Endothelial cell (in vitro differentiated cells): ENCODE results near the gene SLC25A33. TPM values are rescaled to one million over a fixed set of nuclear protein-coding genes. Genes with fewer than 3 reads are reported as not detected.

Experiments
- DNase-seq: peaks from one replicate; pipeline ENCODE4 v3.0.0; 2021; ENCODE audit warnings: low spot score
- H3K27ac Mint-ChIP-seq: one replicate; pipeline ENCODE4 v1.8.0; 2021; ENCODE audit warnings: mixed read lengths, inconsistent platforms; ENCODE audit not compliant: unreplicated experiment
- H3K27me3 Mint-ChIP-seq: one replicate; pipeline ENCODE4 v1.8.0; 2021; ENCODE audit warnings: mild to moderate bottlenecking, moderate library complexity, mixed read lengths, inconsistent platforms; ENCODE audit not compliant: unreplicated experiment
- H3K36me3 Mint-ChIP-seq: one replicate; pipeline ENCODE4 v1.8.0; 2021; ENCODE audit warnings: mild to moderate bottlenecking, low read depth, mixed read lengths, inconsistent platforms; ENCODE audit not compliant: unreplicated experiment
- H3K4me1 Mint-ChIP-seq: one replicate; pipeline ENCODE4 v1.8.0; 2021; ENCODE audit warnings: mild to moderate bottlenecking, mixed read lengths, inconsistent platforms; ENCODE audit not compliant: unreplicated experiment
- H3K4me3 Mint-ChIP-seq: one replicate; pipeline ENCODE4 v1.8.0; 2021; ENCODE audit warnings: mild to moderate bottlenecking, mixed read lengths, inconsistent platforms; ENCODE audit not compliant: unreplicated experiment
- H3K9me3 Mint-ChIP-seq: one replicate; pipeline ENCODE4 v1.8.0; 2021; ENCODE audit warnings: mixed read lengths, inconsistent platforms; ENCODE audit not compliant: unreplicated experiment
- CTCF ChIP-seq: fragments of 200-600 bp; sonication (generic); IDR thresholded peaks from one replicate; pipeline ENCODE4 v1.5.0; 2021; ENCODE audit warnings: antibody characterized with exemption; ENCODE audit not compliant: unreplicated experiment
- total RNA-seq: library from RNA; stranded (reverse); fragmentation: NEBNext Ultra II Directional; extraction: Animal tissue kit (Norgen Biotek cat#: 25700); gene quantifications from one replicate; pipeline ENCODE4 v1.2.1, GENCODE V29; 2021; ENCODE audit not compliant: unreplicated experiment

SLC25A33 gene
- total RNA-seq, 1 donor from 2014 or later: 4.2 TPM

- no peaks in the 10 kb centered on the region for H3K9me3 Mint-ChIP-seq
- H3K27me3 Mint-ChIP-seq: peaks cover 4% of the 10 kb centered on the region
- no peak overlapping the region for H3K4me3 Mint-ChIP-seq
- no peak for TF ChIP-seq CTCF
- DNase-seq: no peak
- H3K27ac Mint-ChIP-seq: no peak overlapping the region
- H3K4me1 Mint-ChIP-seq: no peaks in the 10 kb centered on the region
- no peaks in the 10 kb centered on the region for H3K36me3 Mint-ChIP-seq
These were observed 10.1 kb upstream of the SLC25A33 start for GRCh38 chr1:9529190-9529589.

- Mint-ChIP-seq H3K9me3 (no peaks in the 10 kb centered on the region), H3K4me3 (no peak overlapping the region), H3K27me3 (peaks cover 4% of the 10 kb centered on the region), H3K36me3 (no peaks in the 10 kb centered on the region), H3K27ac (no peak overlapping the region), H3K4me1 (no peaks in the 10 kb centered on the region)
- no peak for TF ChIP-seq CTCF
- no peak for DNase-seq
These were observed 8.9 kb upstream of the SLC25A33 start for GRCh38 chr1:9530320-9530719.

- peaks cover 4% of the 10 kb centered on the region for H3K27me3 Mint-ChIP-seq
- TF ChIP-seq CTCF: no peak
- no peaks in the 10 kb centered on the region for H3K36me3 Mint-ChIP-seq
- H3K4me3 Mint-ChIP-seq: no peak overlapping the region
- H3K27ac Mint-ChIP-seq: no peak overlapping the region
- no peaks in the 10 kb centered on the region for H3K9me3 Mint-ChIP-seq
- no peak for DNase-seq
- H3K4me1 Mint-ChIP-seq: peaks cover 14% of the 10 kb centered on the region
These were observed 4.3 kb upstream of the SLC25A33 start for GRCh38 chr1:9534953-9535352.

GRCh38 chr1:9536301-9536700 is 3.0 kb upstream of the SLC25A33 start:
- H3K27ac Mint-ChIP-seq: no peak overlapping the region
- H3K4me3 Mint-ChIP-seq: no peak overlapping the region
- H3K27me3 Mint-ChIP-seq: peaks cover 4% of the 10 kb centered on the region
- no peak for TF ChIP-seq CTCF
- H3K9me3 Mint-ChIP-seq: no peaks in the 10 kb centered on the region
- DNase-seq: no peak
- peaks cover 17% of the 10 kb centered on the region for H3K4me1 Mint-ChIP-seq
- no peaks in the 10 kb centered on the region for H3K36me3 Mint-ChIP-seq

DNA sequence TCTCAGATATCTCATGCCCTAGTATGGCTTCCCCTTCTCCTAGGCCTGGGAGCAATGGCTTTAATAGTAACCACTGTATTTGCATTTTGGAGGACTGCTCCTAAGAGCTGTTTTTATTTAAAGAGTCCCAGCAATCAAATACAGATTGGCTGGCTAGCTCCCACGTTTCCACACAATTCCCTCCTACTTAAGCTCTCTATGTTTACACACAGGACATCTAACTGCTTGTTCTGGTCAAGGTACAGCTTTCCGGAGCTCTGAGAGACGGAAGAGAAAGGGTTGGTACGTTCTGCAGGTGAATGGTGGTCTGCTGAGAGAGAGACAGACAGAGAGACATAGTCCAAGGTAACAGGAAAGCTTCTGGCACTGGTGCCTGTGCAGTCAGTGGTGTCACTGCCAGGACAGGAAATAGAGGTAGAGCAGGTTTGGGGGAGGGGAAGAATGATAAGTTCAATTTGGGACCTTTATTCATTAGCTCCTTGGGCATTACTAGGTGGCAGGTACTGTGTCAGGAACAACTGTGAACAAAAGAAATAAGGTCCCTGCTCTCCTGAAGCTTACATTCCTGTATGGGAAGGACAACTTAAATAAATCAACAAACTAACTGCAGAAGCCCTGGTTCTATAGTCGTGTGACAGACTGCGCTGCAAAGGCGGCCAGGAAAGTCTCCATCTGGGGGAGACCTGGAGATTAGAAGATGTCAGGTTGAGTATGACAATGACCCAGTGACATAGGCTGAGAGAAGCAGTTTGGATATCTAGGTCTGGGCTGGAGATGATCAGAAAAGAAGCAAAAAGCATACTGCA is 1.2 kb upstream of the SLC25A33 start:
- Mint-ChIP-seq H3K4me1 (peaks cover 17% of the 10 kb centered on the region), H3K4me3 (peak overlapping the region; percentile 32), H3K9me3 (no peaks in the 10 kb centered on the region), H3K27me3 (peaks cover 4% of the 10 kb centered on the region), H3K27ac (peak overlapping the region; percentile 4), H3K36me3 (no peaks in the 10 kb centered on the region)
- DNase-seq: no peak
- TF ChIP-seq CTCF: no peak
